ENCODE results near the gene ACTA2.
"Not testable (repeated sequence)": the region's sequence is repeated elsewhere in the genome, so short reads cannot be mapped to it uniquely, and the experiment has no call there.

ACTA2 gene

GRCh38 chr10:88934900-88935672 is 17.5 kb downstream of the ACTA2 start:
- H3K36me3 ChIP-seq (ENCODE audit: low read length), result no peaks in the 10 kb centered on the region
- no peak overlapping the region for H3K4me3 ChIP-seq (ENCODE audit: insufficient read depth, low read length, poor library complexity, severe bottlenecking)
- no peaks in the 10 kb centered on the region for H3K9me2 ChIP-seq (replicated peaks; ENCODE audit: insufficient read depth, low read length)
- no peaks in the 10 kb centered on the region for H3K79me2 ChIP-seq (ENCODE audit: insufficient read depth, low read length)
- no peaks in the 10 kb centered on the region for H3F3A ChIP-seq (ENCODE audit: insufficient read depth)
- H4K20me1 ChIP-seq (ENCODE audit: low read depth, low read length), result no peaks in the 10 kb centered on the region
- no peaks in the 10 kb centered on the region for H3K9me3 ChIP-seq (ENCODE audit: insufficient read depth, low read length)
- H3K27me3 ChIP-seq (ENCODE audit: low read length), result no peaks in the 10 kb centered on the region
- peak overlapping the region; percentile 16 for H2AFZ ChIP-seq (ENCODE audit: low read depth, low read length, severe bottlenecking)
- H3K27ac ChIP-seq (ENCODE audit: low read depth, low read length), result no peak overlapping the region
- H3K4me2 ChIP-seq (ENCODE audit: low read depth, low read length, poor library complexity, severe bottlenecking), result peak overlapping the region; percentile 15
- H3K9ac ChIP-seq (ENCODE audit: low read length), result no peak overlapping the region
- TF ChIP-seq CTCF (IDR thresholded peaks at IDR 0.05; ENCODE audit: insufficient read depth, low read length, poor library complexity, severe bottlenecking) (peak; percentile 86), EZH2phosphoT487 (conservative IDR thresholded peaks at IDR 0.05; ENCODE audit: low read length) (no peak)

GRCh38 chr10:88933564-88933963 is 19.0 kb downstream of the ACTA2 start:
- Histone ChIP-seq H2AFZ (ENCODE audit: low read depth, low read length, severe bottlenecking) (no peak overlapping the region), H3K4me2 (ENCODE audit: low read depth, low read length, poor library complexity, severe bottlenecking) (no peak overlapping the region), H3K4me3 (ENCODE audit: insufficient read depth, low read length, poor library complexity, severe bottlenecking) (no peak overlapping the region), H3K36me3 (ENCODE audit: low read length) (no peaks in the 10 kb centered on the region), H3K9me2 (replicated peaks; ENCODE audit: insufficient read depth, low read length) (no peaks in the 10 kb centered on the region), H3K79me2 (ENCODE audit: insufficient read depth, low read length) (no peaks in the 10 kb centered on the region), H3K27ac (ENCODE audit: low read depth, low read length) (no peak overlapping the region), H4K20me1 (ENCODE audit: low read depth, low read length) (no peaks in the 10 kb centered on the region), H3K27me3 (ENCODE audit: low read length) (no peaks in the 10 kb centered on the region), H3F3A (ENCODE audit: insufficient read depth) (no peaks in the 10 kb centered on the region), H3K9ac (ENCODE audit: low read length) (no peak overlapping the region), H3K9me3 (ENCODE audit: insufficient read depth, low read length) (no peaks in the 10 kb centered on the region)
- TF ChIP-seq CTCF (IDR thresholded peaks at IDR 0.05; ENCODE audit: insufficient read depth, low read length, poor library complexity, severe bottlenecking), result no peak

- Histone ChIP-seq H3K4me2 (ENCODE audit: low read depth, low read length, poor library complexity, severe bottlenecking) (peak overlapping the region; percentile 4), H3K27ac (ENCODE audit: low read depth, low read length) (no peak overlapping the region)
Observed at GRCh38 chr10:88932539-88933256, 19.9 kb downstream of the ACTA2 start.

GRCh38 chr10:88932029-88932428 is 20.5 kb downstream of the ACTA2 start:
- H3K9ac ChIP-seq (ENCODE audit: low read length); H3K79me2 ChIP-seq (ENCODE audit: insufficient read depth, low read length); H4K20me1 ChIP-seq (ENCODE audit: low read depth, low read length); H3K27ac ChIP-seq (ENCODE audit: low read depth, low read length); H3K9me2 ChIP-seq (replicated peaks; ENCODE audit: insufficient read depth, low read length); H3F3A ChIP-seq (ENCODE audit: insufficient read depth); H3K9me3 ChIP-seq (ENCODE audit: insufficient read depth, low read length); H3K4me3 ChIP-seq (ENCODE audit: insufficient read depth, low read length, poor library complexity, severe bottlenecking); H2AFZ ChIP-seq (ENCODE audit: low read depth, low read length, severe bottlenecking); H3K27me3 ChIP-seq (ENCODE audit: low read length); H3K36me3 ChIP-seq (ENCODE audit: low read length): not testable (repeated sequence)
- H3K4me2 ChIP-seq (ENCODE audit: low read depth, low read length, poor library complexity, severe bottlenecking), result peak overlapping the region; percentile 4

More at GRCh38 chr10:88932539-88933256, 19.9 kb downstream of the ACTA2 start:
- Histone ChIP-seq H2AFZ (ENCODE audit: low read depth, low read length, severe bottlenecking) (no peak overlapping the region), H3K79me2 (ENCODE audit: insufficient read depth, low read length) (no peaks in the 10 kb centered on the region), H3K9me3 (ENCODE audit: insufficient read depth, low read length) (no peaks in the 10 kb centered on the region), H3K4me3 (ENCODE audit: insufficient read depth, low read length, poor library complexity, severe bottlenecking) (no peak overlapping the region), H3K36me3 (ENCODE audit: low read length) (no peaks in the 10 kb centered on the region), H4K20me1 (ENCODE audit: low read depth, low read length) (no peaks in the 10 kb centered on the region), H3K9ac (ENCODE audit: low read length) (no peak overlapping the region), H3K9me2 (replicated peaks; ENCODE audit: insufficient read depth, low read length) (no peaks in the 10 kb centered on the region), H3F3A (ENCODE audit: insufficient read depth) (no peaks in the 10 kb centered on the region), H3K27me3 (ENCODE audit: low read length) (no peaks in the 10 kb centered on the region)
- TF ChIP-seq CTCF (IDR thresholded peaks at IDR 0.05; ENCODE audit: insufficient read depth, low read length, poor library complexity, severe bottlenecking) (peak; percentile 70), EZH2phosphoT487 (conservative IDR thresholded peaks at IDR 0.05; ENCODE audit: low read length) (no peak)
